GM06990 (cell line): Measurements from ENCODE around the gene SUPT3H.

Experiments used
- DNase-seq: peaks from one replicate; pipeline ENCODE4 v3.0.0-alpha.2; 2011; ENCODE audit not compliant: insufficient read length; ENCODE audit errors: extremely low read depth
- H3K27me3 ChIP-seq: replicated peaks from 2 replicates; pipeline ENCODE4 v1.6.0; 2011; ENCODE audit warnings: low read length; ENCODE audit not compliant: control insufficient read depth, insufficient read depth
- H3K36me3 ChIP-seq: 2 replicates; pipeline ENCODE4 v1.5.1; 2011; ENCODE audit warnings: low read length; ENCODE audit not compliant: control insufficient read depth, insufficient read depth
- H3K4me3 ChIP-seq: replicated peaks from 2 replicates; pipeline ENCODE4 v1.5.1; 2011; ENCODE audit warnings: low read depth, mild to moderate bottlenecking, control low read depth, low read length
- TF ChIP-seq, protein P1 (sequence below): IDR thresholded peaks from 2 replicates; pipeline ENCODE4 v1.5.1; 2011; ENCODE audit warnings: low read length, control low read depth, mild to moderate bottlenecking, inconsistent platforms; ENCODE audit not compliant: insufficient read depth, poor library complexity, severe bottlenecking

SUPT3H gene

DNA sequence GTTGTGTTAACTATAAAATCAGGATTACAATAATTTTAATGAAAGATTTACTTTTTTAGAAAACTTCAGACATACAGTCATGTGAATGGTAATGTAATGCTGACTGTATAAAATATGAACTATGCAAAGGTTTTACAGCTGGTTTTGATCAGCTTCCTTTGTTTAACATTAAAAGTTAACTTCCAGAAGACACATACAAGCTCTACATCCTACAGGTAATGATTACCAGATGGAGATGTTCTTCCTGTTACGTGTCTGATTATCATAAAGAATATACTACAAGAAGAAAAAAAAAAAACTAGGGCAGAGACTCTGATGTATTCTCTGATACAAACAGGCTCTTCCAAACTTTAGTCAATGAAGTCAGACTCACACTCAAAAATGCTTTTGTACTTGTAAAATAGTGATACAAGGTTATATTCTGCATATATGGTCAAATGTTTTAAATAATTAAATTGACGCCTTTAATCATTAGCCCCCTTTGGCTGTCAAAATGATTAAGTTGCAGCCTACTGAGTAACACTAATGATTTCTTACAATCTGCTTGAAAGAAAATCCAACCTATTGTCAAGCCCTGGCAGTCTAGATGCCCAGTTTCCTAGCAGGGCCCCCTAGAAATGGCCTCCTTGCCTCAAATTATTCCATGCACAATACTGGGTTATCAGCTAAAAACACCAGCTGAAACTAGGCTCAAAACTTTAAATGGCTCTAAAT is 301.4 kb downstream of the SUPT3H start:
- TF ChIP-seq, protein P1, sequence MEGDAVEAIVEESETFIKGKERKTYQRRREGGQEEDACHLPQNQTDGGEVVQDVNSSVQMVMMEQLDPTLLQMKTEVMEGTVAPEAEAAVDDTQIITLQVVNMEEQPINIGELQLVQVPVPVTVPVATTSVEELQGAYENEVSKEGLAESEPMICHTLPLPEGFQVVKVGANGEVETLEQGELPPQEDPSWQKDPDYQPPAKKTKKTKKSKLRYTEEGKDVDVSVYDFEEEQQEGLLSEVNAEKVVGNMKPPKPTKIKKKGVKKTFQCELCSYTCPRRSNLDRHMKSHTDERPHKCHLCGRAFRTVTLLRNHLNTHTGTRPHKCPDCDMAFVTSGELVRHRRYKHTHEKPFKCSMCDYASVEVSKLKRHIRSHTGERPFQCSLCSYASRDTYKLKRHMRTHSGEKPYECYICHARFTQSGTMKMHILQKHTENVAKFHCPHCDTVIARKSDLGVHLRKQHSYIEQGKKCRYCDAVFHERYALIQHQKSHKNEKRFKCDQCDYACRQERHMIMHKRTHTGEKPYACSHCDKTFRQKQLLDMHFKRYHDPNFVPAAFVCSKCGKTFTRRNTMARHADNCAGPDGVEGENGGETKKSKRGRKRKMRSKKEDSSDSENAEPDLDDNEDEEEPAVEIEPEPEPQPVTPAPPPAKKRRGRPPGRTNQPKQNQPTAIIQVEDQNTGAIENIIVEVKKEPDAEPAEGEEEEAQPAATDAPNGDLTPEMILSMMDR, result no peak
- DNase-seq, result no peak

DNA sequence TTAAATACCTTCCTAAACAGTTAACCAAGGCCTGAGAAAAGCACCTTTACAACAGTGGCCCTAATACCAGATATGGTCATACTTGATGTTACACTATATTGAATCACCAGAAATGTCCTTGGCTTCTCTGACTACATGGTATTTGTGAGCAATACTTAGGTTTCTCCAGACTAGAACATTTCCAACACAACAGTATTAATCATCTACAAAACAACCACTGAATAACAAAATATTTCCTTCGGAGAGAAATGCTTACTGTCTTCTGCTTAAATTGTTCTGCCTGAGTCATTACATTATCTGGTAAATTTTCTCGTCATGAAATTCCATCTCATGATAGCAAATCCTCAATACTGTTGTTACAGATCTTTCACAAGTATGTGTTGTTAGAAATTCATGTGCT is 302.5 kb downstream of the SUPT3H start:
- no peaks in the 10 kb centered on the region for H3K27me3 ChIP-seq
- no peaks in the 10 kb centered on the region for H3K36me3 ChIP-seq
- no peak for DNase-seq
- TF ChIP-seq, protein P1, result no peak
- no peak overlapping the region for H3K4me3 ChIP-seq

More for the DNA sequence above, 301.4 kb downstream of the SUPT3H start:
- H3K36me3 ChIP-seq, result no peaks in the 10 kb centered on the region
- H3K27me3 ChIP-seq, result no peaks in the 10 kb centered on the region
- no peak overlapping the region for H3K4me3 ChIP-seq

DNA sequence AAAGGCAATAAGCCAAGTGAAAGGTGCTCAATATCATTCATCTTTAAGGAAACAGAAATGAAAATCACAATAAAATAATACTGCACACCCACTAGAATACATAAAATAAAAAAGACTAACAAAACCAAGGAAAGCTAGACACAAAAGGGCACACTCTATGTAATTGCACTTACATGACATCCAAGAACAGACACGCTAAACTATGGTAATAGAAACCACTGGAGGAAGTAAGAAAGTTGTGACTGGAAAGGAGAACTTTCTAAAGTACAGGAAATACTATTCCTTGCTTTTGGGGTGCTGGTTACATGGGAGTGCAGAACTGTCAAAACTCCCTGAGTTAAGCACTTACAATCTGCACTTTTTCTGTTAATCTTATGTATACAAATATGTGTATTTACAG is 303.3 kb downstream of the SUPT3H start:
- no peaks in the 10 kb centered on the region for H3K27me3 ChIP-seq
- no peak for DNase-seq
- H3K36me3 ChIP-seq, result no peaks in the 10 kb centered on the region
- no peak overlapping the region for H3K4me3 ChIP-seq
- TF ChIP-seq, protein P1, result no peak

DNA sequence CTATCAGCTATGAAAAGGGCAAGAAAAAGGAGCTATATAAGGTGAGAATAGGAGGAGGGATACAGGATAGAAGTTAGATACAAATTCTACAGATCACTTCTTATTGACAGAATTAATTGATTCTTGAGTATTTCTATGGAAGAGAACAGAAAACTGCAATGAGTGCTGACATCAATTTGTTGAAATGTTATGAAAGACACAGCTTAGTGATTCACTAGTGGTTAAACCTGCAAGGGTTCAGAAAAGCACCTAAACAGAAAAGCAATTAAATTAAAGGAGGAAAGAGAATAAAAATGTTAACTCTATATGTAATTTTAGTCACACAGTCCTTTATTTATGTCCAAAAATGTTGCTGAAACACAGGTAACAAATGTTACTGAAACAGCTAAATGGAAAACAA is 304.0 kb downstream of the SUPT3H start:
- TF ChIP-seq, protein P1, result no peak
- no peak for DNase-seq
- Histone ChIP-seq H3K4me3 (no peak overlapping the region), H3K27me3 (no peaks in the 10 kb centered on the region), H3K36me3 (no peaks in the 10 kb centered on the region)

DNA sequence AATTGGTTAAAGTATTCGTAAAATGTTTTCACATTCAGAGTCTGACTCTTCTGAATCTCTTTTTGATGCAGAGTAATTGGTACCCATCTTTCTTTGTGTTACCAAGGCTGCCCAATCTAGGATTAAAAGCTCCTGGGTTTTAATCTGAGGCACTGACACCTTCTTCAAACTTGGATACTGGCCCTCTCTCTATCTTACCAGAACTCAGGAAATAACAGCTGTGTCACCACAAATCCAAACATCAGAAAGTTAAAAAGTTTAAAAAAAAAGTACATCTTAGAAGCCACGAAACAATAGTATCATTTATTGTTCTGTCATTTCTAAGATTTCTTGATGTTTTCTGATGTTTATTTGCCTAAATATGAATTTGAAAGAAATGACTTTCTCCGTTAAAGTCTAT is 305.1 kb downstream of the SUPT3H start:
- H3K27me3 ChIP-seq, result no peaks in the 10 kb centered on the region
- H3K36me3 ChIP-seq, result no peaks in the 10 kb centered on the region
- no peak for DNase-seq
- TF ChIP-seq, protein P1, result no peak
- H3K4me3 ChIP-seq, result no peak overlapping the region

DNA sequence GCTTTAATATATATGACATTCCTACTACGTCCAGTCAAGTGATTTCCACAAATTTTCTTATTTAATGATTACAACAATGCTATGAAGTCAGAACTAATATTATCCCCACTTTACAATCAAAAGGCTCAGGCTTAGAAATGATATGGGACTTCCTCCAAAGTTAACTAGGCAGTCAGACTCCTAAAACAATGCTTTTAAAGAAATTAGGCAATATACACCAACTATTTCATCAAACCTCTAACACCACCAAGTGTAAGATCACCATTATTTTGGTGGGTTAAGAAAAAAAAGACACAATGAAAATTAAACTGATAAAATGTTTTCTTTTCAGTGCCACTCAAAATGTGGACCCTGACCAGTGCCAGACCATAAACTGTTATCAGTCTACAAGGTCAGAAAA is 305.7 kb downstream of the SUPT3H start:
- Histone ChIP-seq H3K36me3 (no peaks in the 10 kb centered on the region), H3K27me3 (no peaks in the 10 kb centered on the region), H3K4me3 (no peak overlapping the region)
- DNase-seq, result no peak
- TF ChIP-seq, protein P1, result no peak
